IMR-90 (cell line): Measurements from ENCODE around the gene TULP4. TPM values are rescaled to one million over a fixed set of nuclear protein-coding genes. Genes with fewer than 3 reads are reported as not detected.

ENCODE experiments used
- ATAC-seq: fragments of 200-7000 bp; cut with Tn5 transposase; 2 replicates; pipeline ENCODE4 v1.9.1; 2020; ENCODE audit warnings: low read depth, mild to moderate bottlenecking, moderate library complexity
- BruUV-seq: library from RNA; stranded (reverse); fragments of 400-500 nt; replicated peaks from 2 replicates; lab custom pipeline; 2021; lab: Mats Ljungman, UMichigan
- CTCF ChIA-PET: fragments of 300-600 bp; formaldehyde crosslinking; extraction: SDS; loops from one replicate; lab custom pipeline; 2021; ENCODE audit warnings: antibody characterized with exemption; lab: Yijun Ruan, JAX
- POLR2A ChIA-PET: fragments of 300-600 bp; sonication (Branson Sonifier 250); formaldehyde crosslinking; loops from one replicate; lab custom pipeline; 2022; ENCODE audit warnings: antibody characterized with exemption; ENCODE audit not compliant: unreplicated experiment; lab: Charles Lee
- DNase-seq: peaks from one replicate; pipeline ENCODE4 v3.0.0; 2013
- H2AFZ ChIP-seq: replicated peaks from 2 replicates; pipeline ENCODE3; 2013; ENCODE audit warnings: low read length, mild to moderate bottlenecking; ENCODE audit not compliant: poor library complexity
- H2AK5ac ChIP-seq: 2 replicates; pipeline ENCODE4 v1.6.1; 2013; ENCODE audit warnings: low read depth, low read length, inconsistent platforms
- H2AK9ac ChIP-seq: replicated peaks from 2 replicates; pipeline ENCODE3; 2013; ENCODE audit warnings: mild to moderate bottlenecking, low read depth, low read length, moderate library complexity; ENCODE audit not compliant: poor library complexity
- H2BK120ac ChIP-seq: 2 replicates; pipeline ENCODE4 v1.6.1; 2013; ENCODE audit warnings: low read depth, low read length, inconsistent platforms
- H2BK15ac ChIP-seq: 3 replicates; pipeline ENCODE4 v1.6.1; 2013; ENCODE audit warnings: low read depth, low read length, inconsistent platforms
- H2BK20ac ChIP-seq: 2 replicates; pipeline ENCODE4 v1.6.1; 2013; ENCODE audit warnings: low read depth, mild to moderate bottlenecking, inconsistent platforms, low read length, moderate library complexity
- H2BK5ac ChIP-seq: 2 replicates; pipeline ENCODE4 v1.6.1; 2013; ENCODE audit warnings: mild to moderate bottlenecking, low read depth, low read length, inconsistent platforms; ENCODE audit not compliant: poor library complexity, severe bottlenecking
- H3K14ac ChIP-seq: replicated peaks from 2 replicates; pipeline ENCODE4 v1.6.1; 2013; ENCODE audit warnings: low read depth, low read length, inconsistent platforms
- H3K18ac ChIP-seq: 2 replicates; pipeline ENCODE4 v1.6.1; 2013; ENCODE audit warnings: low read depth, low read length, control low read depth
- H3K23ac ChIP-seq: 2 replicates; pipeline ENCODE4 v1.6.1; 2013; ENCODE audit warnings: low read depth, low read length, inconsistent platforms
- H3K27ac ChIP-seq: 2 replicates; pipeline ENCODE4 v1.5.1; 2013; ENCODE audit warnings: mild to moderate bottlenecking, control low read depth, low read length; ENCODE audit not compliant: insufficient read depth
- H3K27me3 ChIP-seq: 2 replicates; pipeline ENCODE4 v1.6.1; 2013; ENCODE audit warnings: low read length; ENCODE audit not compliant: control insufficient read depth, insufficient read depth
- H3K36me3 ChIP-seq: 2 replicates; pipeline ENCODE4 v1.6.1; 2013; ENCODE audit warnings: low read length, mixed read lengths; ENCODE audit not compliant: control insufficient read depth, insufficient read depth
- H3K4ac ChIP-seq: 2 replicates; pipeline ENCODE4 v1.6.1; 2013; ENCODE audit warnings: low read depth, low read length, inconsistent platforms
- H3K4me1 ChIP-seq: 2 replicates; pipeline ENCODE4 v1.6.1; 2013; ENCODE audit warnings: low read length, mixed read lengths; ENCODE audit not compliant: control insufficient read depth, insufficient read depth
- H3K4me2 ChIP-seq: 2 replicates; pipeline ENCODE4 v1.6.1; 2013; ENCODE audit warnings: low read depth, mild to moderate bottlenecking, control low read depth, low read length, moderate library complexity
- H3K4me3 ChIP-seq: 2 replicates; pipeline ENCODE4 v1.5.1; 2013; ENCODE audit warnings: low read depth, mild to moderate bottlenecking, control low read depth, low read length, moderate library complexity; ENCODE audit not compliant: insufficient read depth
- H3K56ac ChIP-seq: 2 replicates; pipeline ENCODE4 v1.6.1; 2013; ENCODE audit warnings: low read length, inconsistent platforms; ENCODE audit not compliant: insufficient read depth; ENCODE audit errors: extremely low read depth
- H3K79me1 ChIP-seq, 2 experiments: 2 replicates each; pipeline ENCODE4 v1.6.1; 2013; ENCODE audit warnings: low read length in 2 of 2, inconsistent platforms in 1 of 2, low read depth in 1 of 2
- H3K9ac ChIP-seq: 2 replicates; pipeline ENCODE4 v1.6.1; 2013; ENCODE audit warnings: low read depth, low read length, control low read depth
- H3K9me1 ChIP-seq: 2 replicates; pipeline ENCODE4 v1.6.1; 2013; ENCODE audit warnings: low read length, inconsistent platforms; ENCODE audit not compliant: insufficient read depth
- H3K9me3 ChIP-seq: 2 replicates; pipeline ENCODE4 v1.6.1; 2013; ENCODE audit warnings: low read length; ENCODE audit not compliant: control insufficient read depth, insufficient read depth
- H4K20me1 ChIP-seq: 2 replicates; pipeline ENCODE4 v1.6.1; 2013; ENCODE audit warnings: low read length, inconsistent platforms; ENCODE audit not compliant: insufficient read depth
- H4K5ac ChIP-seq: 2 replicates; pipeline ENCODE4 v1.6.1; 2013; ENCODE audit warnings: mild to moderate bottlenecking, low read depth, low read length, control low read depth
- H4K8ac ChIP-seq, 2 experiments: 2 replicates each; pipeline ENCODE4 v1.6.1; 2013; ENCODE audit warnings: low read depth in 2 of 2, low read length in 2 of 2, control low read depth in 1 of 2, inconsistent platforms in 1 of 2
- H4K91ac ChIP-seq: 2 replicates; pipeline ENCODE4 v1.6.1; 2013; ENCODE audit warnings: low read depth, low read length, inconsistent platforms; ENCODE audit not compliant: insufficient read depth
- BHLHE40 ChIP-seq: fragments of 150-350 bp; IDR thresholded peaks from 2 replicates; pipeline ENCODE4 v1.6.1; 2016; ENCODE audit warnings: mild to moderate bottlenecking, low read depth, low read length
- CHD1 ChIP-seq: IDR thresholded peaks from 2 replicates; pipeline ENCODE4 v1.6.1; 2012; ENCODE audit warnings: low read depth, low read length, improper control_type of control experiment
- FOS ChIP-seq: fragments of 150-350 bp; IDR thresholded peaks from 2 replicates; pipeline ENCODE4 v1.6.1; 2016; ENCODE audit warnings: low read depth, low read length
- MAFK ChIP-seq: IDR thresholded peaks from 2 replicates; pipeline ENCODE4 v1.6.1; 2012; ENCODE audit warnings: low read depth, low read length, improper control_type of control experiment
- NFE2L2 ChIP-seq: fragments of 150-350 bp; IDR thresholded peaks from 2 replicates; pipeline ENCODE4 v1.6.1; 2016; ENCODE audit warnings: low read depth, mild to moderate bottlenecking, low read length
- RAD21 ChIP-seq: IDR thresholded peaks from 2 replicates; pipeline ENCODE4 v1.6.1; 2012; ENCODE audit warnings: low read length, improper control_type of control experiment
- RCOR1 ChIP-seq: IDR thresholded peaks from 2 replicates; pipeline ENCODE4 v1.6.1; 2012; ENCODE audit warnings: mild to moderate bottlenecking, low read length, improper control_type of control experiment; ENCODE audit not compliant: insufficient replicate concordance
- RFX5 ChIP-seq: IDR thresholded peaks from 2 replicates; pipeline ENCODE4 v1.8.0; 2012; ENCODE audit warnings: low read depth, mild to moderate bottlenecking, low read length, moderate library complexity
- SMC3 ChIP-seq: fragments of 150-350 bp; IDR thresholded peaks from 2 replicates; pipeline ENCODE4 v1.6.1; 2016; ENCODE audit warnings: low read depth, mild to moderate bottlenecking, antibody characterized with exemption, low read length, moderate library complexity
- WGBS, 2 experiments: methylation state at CpG; one replicate each; pipeline versions ENCODE4 v1.1.5 to v1.1.7; 2013; ENCODE audit warnings: missing lambda C conversion rate in 2 of 2; ENCODE audit not compliant: insufficient read length in 1 of 2; ENCODE audit errors: extremely low coverage in 2 of 2; 5-methylcytosine and 5-hydroxymethylcytosine counted together
- dilution Hi-C: fragments of 300-500 bp; cut with HindIII; formaldehyde crosslinking; loops from one replicate; pipeline ENCODE4 v1.14.3; 2018; ENCODE audit warnings: low sequenced_read_pairs; ENCODE audit not compliant: unreplicated experiment
- in situ Hi-C: fragments of 300-500 bp; cut with MboI; formaldehyde crosslinking; loops from 3 replicates; pipeline ENCODE4 v1.14.3; 2019; ENCODE audit warnings: low sequenced_read_pairs, inconsistent platforms, mixed read lengths
- intact Hi-C: fragments of 100-400 bp; cut with micrococcal nuclease; formaldehyde crosslinking; loops from 2 replicates; pipeline ENCODE4 v1.10.0; 2022
- polyA plus RNA-seq, 3 experiments: library from polyadenylated mRNA; depleted of rRNA; stranded (reverse); fragments of >200 nt; gene quantifications; 2 replicates each; pipeline ENCODE4 v1.2.3, GENCODE V29; 2012; ENCODE audit warnings: low replicate concordance in 1 of 3
- total RNA-seq: library from RNA; depleted of rRNA; stranded (reverse); fragments of >200 nt; gene quantifications from 2 replicates; pipeline ENCODE4 v1.2.3, GENCODE V29; 2012

TULP4 gene
- total and polyA plus RNA-seq, 2 of the 4 experiments (the other 2 are of a cell fraction) = 8.1 to 30.6 TPM

- H3K18ac ChIP-seq = no peak overlapping the region
- H2AK9ac ChIP-seq = no peak overlapping the region
- no peak overlapping the region for H4K5ac ChIP-seq
- no peak overlapping the region for H3K14ac ChIP-seq
- no peak overlapping the region for H2BK20ac ChIP-seq
- TF ChIP-seq BHLHE40 = no peak
- TF ChIP-seq RCOR1 = no peak
- TF ChIP-seq RAD21 = no peak
- no peak for TF ChIP-seq SMC3
- no peak for TF ChIP-seq RFX5
- TF ChIP-seq FOS = no peak
- TF ChIP-seq CHD1 = no peak
- no peak for TF ChIP-seq MAFK
- TF ChIP-seq NFE2L2 = no peak
- no peak overlapping the region for H3K4ac ChIP-seq
- H2AFZ ChIP-seq = no peak overlapping the region
- H3K9me1 ChIP-seq = no peaks in the 10 kb centered on the region
- H3K9me3 ChIP-seq = 0 out of 2 replicates have a peak, but pooled peaks cover 2% of the 10 kb centered on the region
- DNase-seq (no peak), ATAC-seq (no peak)
- in situ Hi-C loops = no loop called here
- dilution Hi-C loops = no loop called here
- H2BK5ac ChIP-seq = no peak overlapping the region
- H2BK15ac ChIP-seq = no peak overlapping the region
- no peak overlapping the region for H4K91ac ChIP-seq
- H2AK5ac ChIP-seq = no peak overlapping the region
- intact Hi-C loops = no loop called here
- H3K23ac ChIP-seq = no peak overlapping the region
- no peaks in the 10 kb centered on the region; the same call in 1 of the 2 replicates for H4K20me1 ChIP-seq
- POLR2A ChIA-PET = no interaction called here
- H3K4me1 ChIP-seq = no peaks in the 10 kb centered on the region
- no peak overlapping the region for H3K4me2 ChIP-seq
- peaks cover 13 to 22% of the 10 kb centered on the region in 2 experiments; a peak in 3 of 4 replicates for H3K79me1 ChIP-seq
- no peak overlapping the region for H3K9ac ChIP-seq
- no CpG with 5 or more reads among the region's 2 CpGs for WGBS, 2 experiments
- no peak overlapping the region for H3K27ac ChIP-seq
- no peaks in the 10 kb centered on the region for H3K36me3 ChIP-seq
- no peak overlapping the region for H4K8ac ChIP-seq
- CTCF ChIA-PET = no interaction called here
- H3K27me3 ChIP-seq = no peaks in the 10 kb centered on the region
- H3K4me3 ChIP-seq = no peak overlapping the region
- BruUV-seq = no TSS peak
- no peak overlapping the region for H2BK120ac ChIP-seq
- no peak overlapping the region for H3K56ac ChIP-seq
Observed at GRCh38 chr6:158334534-158334933, 22.3 kb downstream of the TULP4 start.
